ENCODE measurements around the gene PSMB5. TPM values are rescaled to one million over a fixed set of nuclear protein-coding genes. Genes with fewer than 3 reads are reported as not detected.

Gene PSMB5
- total RNA-seq, 1 donor: 100 TPM

GRCh38 chr14:22996768-22997654 is 37.7 kb downstream of the PSMB5 start:
- no peak for DNase-seq (ENCODE audit: low read depth in 2 of 3, low spot score in 2 of 3)

DNA sequence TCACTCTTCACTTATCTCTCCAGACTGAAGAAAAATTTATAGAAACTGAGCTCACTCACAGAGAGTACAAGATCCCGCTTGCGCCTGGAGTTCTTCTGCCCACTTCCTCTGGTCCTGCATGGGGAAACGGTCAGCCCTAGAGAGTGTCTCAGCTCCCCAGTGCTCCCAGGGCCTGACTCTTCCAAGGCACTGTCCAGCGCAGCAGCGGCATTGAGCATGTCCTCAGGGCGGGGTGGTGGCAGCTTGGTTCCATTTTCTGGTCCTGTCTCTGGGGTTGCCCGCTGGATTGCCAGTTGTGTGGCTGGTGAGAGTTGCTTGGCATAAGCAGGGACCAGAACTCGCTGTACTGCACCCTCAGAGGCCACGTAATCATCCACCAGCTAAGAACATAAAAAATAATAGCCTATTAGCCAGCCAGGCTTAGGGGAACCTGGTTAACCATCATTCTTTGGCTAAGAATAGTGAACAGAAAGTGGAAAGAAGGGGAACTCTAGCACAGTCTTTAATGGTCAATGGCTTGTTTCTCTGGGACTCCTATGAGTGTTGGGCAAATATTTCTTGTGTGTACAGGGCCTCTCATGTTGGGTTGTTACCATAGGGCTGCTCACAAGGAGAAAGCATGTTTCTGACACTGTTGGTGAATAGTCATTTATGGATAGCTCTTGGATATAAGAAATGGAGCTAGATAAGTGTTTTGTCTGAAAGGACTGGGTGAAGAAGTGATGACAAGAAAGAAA is 38.6 kb downstream of the PSMB5 start:
- no peak for DNase-seq (ENCODE audit: low read depth in 2 of 3, low spot score in 2 of 3)

DNA sequence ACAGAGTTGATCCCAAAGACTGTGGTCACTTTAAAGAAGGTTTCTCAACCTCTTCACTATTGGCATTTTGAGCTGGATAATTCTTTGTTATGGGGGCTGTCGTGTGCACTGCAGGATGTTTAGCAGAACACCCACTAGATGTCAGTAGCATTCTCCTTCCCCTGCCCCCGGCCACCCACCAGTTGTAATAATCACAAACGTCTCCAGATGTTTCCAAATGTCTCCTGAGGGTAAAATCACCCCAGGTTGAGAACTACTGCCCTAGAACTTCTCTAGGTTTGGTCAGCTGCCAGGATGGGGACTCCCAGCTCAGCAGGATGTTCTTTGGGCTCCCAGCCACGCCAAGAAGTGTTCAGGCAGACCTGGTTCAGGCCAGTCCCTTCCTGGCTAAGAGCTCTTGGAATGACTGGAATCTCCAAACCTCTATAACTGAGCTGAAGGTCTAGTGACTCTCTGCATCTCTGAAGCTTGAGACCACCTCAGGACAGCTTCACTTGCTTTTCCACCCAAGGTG is 39.9 kb downstream of the PSMB5 start:
- peak in 2 of 3 donors; percentile 42 to 65 for DNase-seq (ENCODE audit: low read depth in 2 of 3, low spot score in 2 of 3)

GRCh38 chr14:22993517-22993916 is 41.2 kb downstream of the PSMB5 start:
- DNase-seq (ENCODE audit: low read depth in 2 of 3, low spot score in 2 of 3): no peak

GRCh38 chr14:22991852-22992251 is 42.8 kb downstream of the PSMB5 start:
- no peak for DNase-seq (ENCODE audit: low read depth in 2 of 3, low spot score in 2 of 3)

DNA sequence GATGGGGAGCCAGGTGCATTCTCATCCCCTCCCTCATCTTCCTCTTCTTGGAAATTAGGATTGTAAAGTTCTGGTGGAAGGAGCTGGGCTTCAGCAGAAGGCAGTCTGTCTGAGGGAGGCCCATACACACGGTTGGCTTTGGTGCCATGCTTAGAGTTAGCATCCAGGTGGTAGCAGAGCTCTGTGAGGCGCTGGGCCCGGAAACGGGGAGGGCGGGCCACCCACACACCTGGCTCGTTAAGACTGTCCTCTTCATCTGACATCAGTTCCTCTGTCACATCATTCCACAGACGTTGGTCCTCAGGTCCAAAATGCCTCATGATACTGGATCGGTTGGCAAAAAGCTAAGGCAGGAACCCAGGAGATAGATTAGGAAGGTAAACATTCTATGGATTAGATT is 47.4 kb downstream of the PSMB5 start:
- no peak for DNase-seq (ENCODE audit: low read depth in 2 of 3, low spot score in 2 of 3)

DNA sequence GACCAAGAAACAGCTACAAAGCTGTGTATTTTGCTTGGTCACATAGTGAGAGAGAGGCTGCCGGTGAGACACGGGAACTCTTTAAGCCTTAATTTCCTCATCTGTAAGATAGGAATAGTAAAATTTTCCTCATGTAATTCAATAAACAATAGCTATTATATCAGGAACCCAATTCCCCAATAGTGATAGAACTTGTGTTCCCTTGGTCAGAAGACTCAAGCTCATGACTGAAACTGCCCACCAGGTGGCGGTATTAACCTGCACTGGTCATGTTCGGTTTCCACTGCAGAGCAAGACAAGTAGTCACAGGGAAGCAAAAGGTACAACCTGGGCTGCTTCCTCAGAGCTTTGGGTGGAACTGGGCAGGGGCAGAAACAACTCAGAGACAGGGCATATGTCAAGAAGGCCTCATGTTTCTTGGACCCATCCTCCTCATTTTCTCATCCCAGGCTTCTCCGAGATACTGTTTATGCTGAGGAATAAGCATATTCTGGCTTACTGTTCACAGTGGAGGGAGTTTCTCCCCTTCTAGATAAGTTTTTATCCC is 48.1 kb downstream of the PSMB5 start:
- peak; percentile 74 to 91 (median 78) for DNase-seq (ENCODE audit: low read depth in 2 of 3, low spot score in 2 of 3)

DNA sequence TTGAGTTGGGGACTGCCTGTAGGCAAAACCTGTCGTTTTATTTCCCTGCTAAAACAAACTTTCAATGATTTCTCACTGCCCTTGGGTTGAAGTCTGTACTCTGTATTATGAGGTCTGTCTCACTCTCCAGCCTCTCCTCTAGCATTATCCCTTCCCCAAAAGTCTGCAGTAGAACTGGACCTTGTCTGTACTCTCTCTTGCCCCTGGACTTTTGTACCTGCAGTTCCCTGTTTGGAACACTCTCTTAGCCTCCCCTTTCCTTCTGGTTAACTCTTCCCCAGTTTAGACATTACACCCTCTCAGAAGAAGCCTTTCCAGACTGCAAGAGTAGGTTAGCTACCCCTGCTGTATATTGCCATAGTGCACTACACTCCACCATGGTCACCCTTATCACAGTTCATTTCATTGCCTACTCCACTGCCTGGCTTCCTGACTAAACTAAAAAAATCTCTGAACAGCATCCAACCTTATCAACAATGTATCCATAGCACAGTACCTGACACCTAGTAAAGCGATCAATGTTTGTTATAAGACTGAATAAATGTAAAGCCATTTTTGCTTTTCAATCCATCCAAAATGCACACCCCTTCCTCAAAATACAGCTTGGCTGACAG is 48.7 kb downstream of the PSMB5 start:
- no peak for DNase-seq (ENCODE audit: low read depth in 2 of 3, low spot score in 2 of 3)

- no peak for DNase-seq (ENCODE audit: low read depth in 2 of 3, low spot score in 2 of 3)
These were observed 49.6 kb downstream of the PSMB5 start for GRCh38 chr14:22984959-22985658.

- peak in 2 of 3 donors; percentile 82 to 84 for DNase-seq (ENCODE audit: low read depth in 2 of 3, low spot score in 2 of 3)
These were observed 52.0 kb downstream of the PSMB5 start, which contains the start of gene AJUBA for GRCh38 chr14:22982477-22983245. Gene AJUBA (minus strand): TSS chr14:22982551. CDS start chr14:22982266, 285 bp downstream.

DNA sequence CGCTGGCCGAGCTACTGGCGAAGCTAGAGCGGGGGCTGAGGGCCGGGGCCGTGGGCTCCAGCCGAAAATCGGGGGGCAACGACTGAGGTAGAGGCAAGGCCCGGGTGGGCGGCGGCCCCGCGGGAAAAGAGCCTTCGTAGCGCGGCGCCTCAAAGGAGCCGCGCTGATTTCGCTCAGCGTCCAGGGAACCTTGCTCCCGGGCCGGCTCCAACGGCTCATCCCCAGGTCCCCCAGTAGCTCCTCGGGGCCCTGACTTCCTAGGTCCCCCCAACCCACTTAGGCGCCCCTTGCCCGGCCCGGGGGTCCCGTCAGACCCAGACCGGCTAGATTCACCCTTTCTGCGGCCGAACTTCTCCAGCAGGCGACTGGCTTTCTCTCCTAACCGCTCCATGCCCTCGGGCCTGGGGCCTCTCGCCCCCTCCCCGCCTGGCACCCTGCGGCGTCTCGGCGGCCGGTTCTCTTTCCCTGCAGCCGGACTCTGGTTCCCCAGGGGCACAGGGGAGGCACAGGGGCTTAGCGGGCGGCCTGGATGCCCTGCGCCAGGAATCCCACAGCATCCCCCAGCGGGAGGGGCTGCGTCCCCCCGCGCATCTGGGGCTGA is 52.7 kb downstream of the PSMB5 start:
- DNase-seq (ENCODE audit: low read depth in 2 of 3, low spot score in 2 of 3): no peak

DNA sequence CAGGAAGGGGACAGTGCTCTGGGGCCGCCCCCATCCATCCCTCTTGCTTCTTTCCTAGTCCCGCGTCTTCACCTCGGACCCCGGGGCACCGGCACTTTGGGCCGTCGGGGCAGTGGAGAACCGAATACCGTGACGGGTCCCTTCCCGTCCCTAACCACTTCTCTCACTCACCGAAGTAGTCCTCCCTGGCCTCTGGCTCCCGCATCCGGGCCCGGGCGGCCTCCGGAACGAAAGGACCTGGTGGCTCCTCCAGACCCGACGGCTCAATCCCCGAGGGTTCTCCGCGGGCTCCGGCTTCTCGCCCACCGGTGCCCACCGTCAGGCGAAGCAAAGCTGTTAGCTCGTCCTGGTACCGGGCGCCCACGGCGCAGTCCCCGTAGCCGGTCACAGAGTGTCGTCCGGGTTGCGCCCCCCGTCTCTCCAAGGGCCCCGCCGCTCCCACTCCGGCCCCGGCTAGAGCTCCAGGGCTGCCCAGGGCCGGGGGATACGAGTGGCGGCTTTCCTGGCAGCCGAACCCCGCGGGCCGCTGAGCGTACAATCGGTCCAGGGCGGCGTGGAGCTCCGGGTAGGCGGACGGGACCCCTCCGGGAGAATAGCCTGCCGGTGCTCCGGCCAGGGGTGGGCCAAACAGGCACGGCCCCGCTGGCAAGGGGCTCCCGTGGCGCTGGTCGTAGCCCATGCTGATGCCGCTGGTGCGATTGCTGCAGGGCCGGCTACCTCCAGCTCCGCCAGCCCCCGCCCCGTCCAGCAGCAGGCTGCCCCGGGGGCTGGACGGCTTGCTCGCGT is 53.4 kb downstream of the PSMB5 start:
- no peak for DNase-seq (ENCODE audit: low read depth in 2 of 3, low spot score in 2 of 3)

GRCh38 chr14:22980672-22981089 is 54.0 kb downstream of the PSMB5 start:
- peak in 1 of 3 donors; percentile 21 for DNase-seq (ENCODE audit: low read depth in 2 of 3, low spot score in 2 of 3)

GRCh38 chr14:22979748-22980392 is 54.8 kb downstream of the PSMB5 start:
- no peak for DNase-seq (ENCODE audit: low read depth in 2 of 3, low spot score in 2 of 3)

DNA sequence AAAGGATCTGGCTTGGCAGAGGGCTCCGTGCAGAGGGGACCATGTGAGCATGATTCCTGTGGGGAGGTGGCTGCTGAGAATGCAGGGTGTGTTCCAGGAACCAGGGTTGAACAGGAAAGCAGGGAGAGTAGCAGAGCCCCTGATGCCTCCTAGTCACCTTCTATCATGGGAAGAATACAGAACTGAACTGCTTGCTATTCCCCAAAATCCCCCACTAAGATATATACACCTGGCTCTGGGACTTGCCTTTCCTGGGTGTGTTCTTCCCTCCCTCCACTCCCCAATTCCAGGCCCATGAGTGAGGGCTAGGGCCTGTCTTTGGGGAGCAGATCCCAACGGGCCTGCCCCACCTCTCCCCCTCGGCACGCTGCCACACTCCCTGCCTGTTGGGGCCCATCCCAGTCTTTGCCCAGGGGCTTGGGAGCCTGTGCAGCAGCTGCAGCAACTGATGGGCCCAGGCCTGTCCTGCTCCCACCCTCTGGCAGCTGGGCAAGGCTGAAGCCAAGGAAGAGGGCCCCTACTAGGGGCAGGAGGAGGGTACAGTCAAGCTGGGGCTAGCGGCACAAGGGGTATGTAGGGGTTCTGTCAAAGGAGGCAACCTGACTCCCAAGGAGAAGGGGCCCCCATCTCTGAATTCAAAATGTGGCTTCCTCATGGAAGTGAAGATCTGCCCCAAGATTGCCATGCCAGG is 55.6 kb downstream of the PSMB5 start:
- no peak for DNase-seq (ENCODE audit: low read depth in 2 of 3, low spot score in 2 of 3)

GRCh38 chr14:22978487-22978837 is 56.2 kb downstream of the PSMB5 start:
- no peak for DNase-seq (ENCODE audit: low read depth in 2 of 3, low spot score in 2 of 3)

All from hematopoietic multipotent progenitor cell (in vitro differentiated cells).